PFSK-1 (cell line): ENCODE measurements around the gene ARAP1.

Experiments
- FOXP2 ChIP-seq: optimal IDR thresholded peaks from 2 replicates; pipeline ENCODE3; 2011; ENCODE audit warnings: borderline replicate concordance, control low read depth, inconsistent platforms; ENCODE audit not compliant: insufficient read depth; ENCODE audit errors: extremely low read length, extremely low read depth
- POLR2AphosphoS5 ChIP-seq: IDR thresholded peaks from 2 replicates; pipeline ENCODE4 v1.6.1; 2012; ENCODE audit warnings: low read depth, mild to moderate bottlenecking, control low read depth, low read length, moderate library complexity
- REST ChIP-seq, 2 experiments: IDR thresholded peaks; 2 replicates each; pipeline versions ENCODE4 v1.6.1 to v1.8.0; 2011 to 2012; ENCODE audit warnings: low read depth in 2 of 2, low read length in 2 of 2, control low read depth in 1 of 2, inconsistent platforms in 1 of 2, mild to moderate bottlenecking in 1 of 2, moderate library complexity in 1 of 2; ENCODE audit not compliant: insufficient read depth in 1 of 2
- SIN3A ChIP-seq: IDR thresholded peaks from 2 replicates; pipeline ENCODE4 v1.6.1; 2012; ENCODE audit warnings: mild to moderate bottlenecking, low read length, moderate library complexity, borderline replicate concordance; ENCODE audit not compliant: insufficient read depth
- TAF1 ChIP-seq: IDR thresholded peaks from 2 replicates; pipeline ENCODE4 v1.6.1; 2012; ENCODE audit warnings: low read length, control low read depth, borderline replicate concordance; ENCODE audit not compliant: insufficient read depth

ARAP1 gene

GRCh38 chr11:72780296-72781062, 28.3 kb upstream of the ARAP1 start:
- no peak for TF ChIP-seq FOXP2
- TF ChIP-seq SIN3A: no peak
- no peak for TF ChIP-seq POLR2AphosphoS5

- TF ChIP-seq FOXP2 (no peak), REST (IDR thresholded peaks at IDR 0.05; ENCODE audit: insufficient read depth in 1 of 2, low read depth in 2 of 2, low read length in 2 of 2) (no peak), SIN3A (no peak), TAF1 (no peak), POLR2AphosphoS5 (no peak)
Measured at GRCh38 chr11:72779495-72780128, 27.4 kb upstream of the ARAP1 start.

GRCh38 chr11:72778535-72779494, 26.6 kb upstream of the ARAP1 start:
- TF ChIP-seq SIN3A (no peak), REST (IDR thresholded peaks at IDR 0.05; ENCODE audit: insufficient read depth in 1 of 2, low read depth in 2 of 2, low read length in 2 of 2) (no peak), TAF1 (no peak), POLR2AphosphoS5 (no peak), FOXP2 (no peak)

GRCh38 chr11:72777755-72778278, 25.6 kb upstream of the ARAP1 start:
- TF ChIP-seq POLR2AphosphoS5: no peak
- TF ChIP-seq FOXP2: no peak
- TF ChIP-seq REST (IDR thresholded peaks at IDR 0.05; ENCODE audit: insufficient read depth in 1 of 2, low read depth in 2 of 2, low read length in 2 of 2): no peak
- no peak for TF ChIP-seq TAF1
- TF ChIP-seq SIN3A: no peak

GRCh38 chr11:72776844-72777754, 24.9 kb upstream of the ARAP1 start:
- no peak for TF ChIP-seq SIN3A
- TF ChIP-seq FOXP2: no peak
- TF ChIP-seq REST (IDR thresholded peaks at IDR 0.05; ENCODE audit: insufficient read depth in 1 of 2, low read depth in 2 of 2, low read length in 2 of 2): no peak
- no peak for TF ChIP-seq TAF1
- no peak for TF ChIP-seq POLR2AphosphoS5
